ENCODE measurements around the gene CEP76.
A peak's percentile ranks its signal among the peaks of the same experiment; 100 is the strongest.

The CEP76 gene

GRCh38 chr18:12657684-12658425 is 44.7 kb downstream of the CEP76 start, which contains the start of gene SPIRE1:
SPIRE1 (minus strand) TSS chr18:12658107; CDS start chr18:12657866, 241 bp downstream.
- no peak for TF ChIP-seq CTCF (IDR thresholded peaks at IDR 0.05; ENCODE audit: low read depth, low read length, missing control alignments)
- no peak for DNase-seq (ENCODE audit: extremely low read depth, low read depth)
- peak within 1 kb of the TSS; percentile 77 for H3K4me3 ChIP-seq (replicated peaks; ENCODE audit: low read depth, low read length)

- DNase-seq (ENCODE audit: extremely low read depth, low read depth) = no peak
- H3K4me3 ChIP-seq (replicated peaks; ENCODE audit: low read depth, low read length) = peak overlapping the region; percentile 77
- no peak for TF ChIP-seq CTCF (IDR thresholded peaks at IDR 0.05; ENCODE audit: low read depth, low read length, missing control alignments)
Observed at GRCh38 chr18:12656938-12657683, 45.4 kb downstream of the CEP76 start.

GRCh38 chr18:12656605-12656937 is 46.0 kb downstream of the CEP76 start:
- DNase-seq (ENCODE audit: extremely low read depth, low read depth) = no peak
- no peak for TF ChIP-seq CTCF (IDR thresholded peaks at IDR 0.05; ENCODE audit: low read depth, low read length, missing control alignments)
- H3K4me3 ChIP-seq (replicated peaks; ENCODE audit: low read depth, low read length) = peak overlapping the region; percentile 77

- no peak for TF ChIP-seq CTCF (IDR thresholded peaks at IDR 0.05; ENCODE audit: low read depth, low read length, missing control alignments)
- no peak for DNase-seq (ENCODE audit: extremely low read depth, low read depth)
- no peak overlapping the region for H3K4me3 ChIP-seq (replicated peaks; ENCODE audit: low read depth, low read length)
Observed at GRCh38 chr18:12654971-12655370, 47.6 kb downstream of the CEP76 start.

GRCh38 chr18:12652861-12653401 is 49.6 kb downstream of the CEP76 start:
- no peak for TF ChIP-seq CTCF (IDR thresholded peaks at IDR 0.05; ENCODE audit: low read depth, low read length, missing control alignments)
- no peak overlapping the region for H3K4me3 ChIP-seq (replicated peaks; ENCODE audit: low read depth, low read length)
- no peak for DNase-seq (ENCODE audit: extremely low read depth, low read depth)

GRCh38 chr18:12651651-12652050 is 50.9 kb downstream of the CEP76 start:
- DNase-seq (ENCODE audit: extremely low read depth, low read depth) = no peak
- H3K4me3 ChIP-seq (replicated peaks; ENCODE audit: low read depth, low read length) = no peak overlapping the region
- no peak for TF ChIP-seq CTCF (IDR thresholded peaks at IDR 0.05; ENCODE audit: low read depth, low read length, missing control alignments)

Measured in HFF-Myc (cell line).